NT2/D1 (cell line): ENCODE data around the gene ATF7.

Experiments
- SUZ12 ChIP-seq: IDR thresholded peaks from 2 replicates; pipeline ENCODE4 v1.6.1; 2011; ENCODE audit not compliant: insufficient read length, insufficient read depth; ENCODE audit errors: extremely low read depth
- YY1 ChIP-seq: IDR thresholded peaks from 2 replicates; pipeline ENCODE4 v1.6.1; 2011; ENCODE audit not compliant: insufficient read length, insufficient read depth
- ZNF274 ChIP-seq: IDR thresholded peaks from 2 replicates; pipeline ENCODE4 v1.6.1; 2011; ENCODE audit warnings: mild to moderate bottlenecking, low read depth, low read length

DNA sequence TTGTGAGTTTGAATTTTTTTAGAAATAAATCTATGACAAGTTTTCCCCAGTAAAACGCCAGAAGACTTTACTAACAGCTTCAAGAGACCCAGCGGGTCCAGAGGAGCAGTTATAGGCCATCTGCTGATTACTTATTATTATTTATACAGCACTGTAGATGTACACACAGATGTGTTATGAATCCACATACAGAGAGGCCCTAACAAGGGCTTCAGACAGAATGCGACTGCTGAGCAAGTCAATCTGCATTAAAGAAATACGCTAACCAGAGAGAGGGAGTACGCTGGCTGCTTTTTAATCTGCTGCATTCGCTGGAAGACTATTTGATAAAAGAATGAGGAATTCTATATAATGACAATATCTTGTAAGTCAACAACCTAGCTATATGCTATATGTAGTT is 32.5 kb downstream of the ATF7 start:
- TF ChIP-seq YY1 (no peak), ZNF274 (no peak), SUZ12 (no peak)
